ENCODE measurements around the gene KCNS3.

The KCNS3 gene

GRCh38 chr2:17879137-17879912, 858 bp downstream of the KCNS3 start:
- no peaks in the 10 kb centered on the region for H3K36me3 ChIP-seq (ENCODE audit: control insufficient read depth, low read length)
- H3K9me2 ChIP-seq (replicated peaks; ENCODE audit: control insufficient read depth, low read length), result no peaks in the 10 kb centered on the region
- TF ChIP-seq EZH2phosphoT487 (IDR thresholded peaks at IDR 0.05; ENCODE audit: borderline replicate concordance, low read length), result no peak
- no peak overlapping the region for H3K27ac ChIP-seq (ENCODE audit: low read depth, low read length)
- H3K4me2 ChIP-seq (ENCODE audit: low read length), result peak overlapping the region; percentile 66
- H3K4me1 ChIP-seq (ENCODE audit: control insufficient read depth, low read length), result peaks cover 13% of the 10 kb centered on the region
- H3K9me3 ChIP-seq (ENCODE audit: control insufficient read depth, insufficient read depth, low read length), result no peaks in the 10 kb centered on the region
- H3F3A ChIP-seq (ENCODE audit: control insufficient read depth, insufficient read depth), result no peaks in the 10 kb centered on the region
- no peaks in the 10 kb centered on the region for H4K20me1 ChIP-seq (ENCODE audit: control insufficient read depth, insufficient read depth, low read depth, low read length)
- H3K4me3 ChIP-seq (ENCODE audit: low read length), result peak overlapping the region; percentile 64
- H3K27me3 ChIP-seq (ENCODE audit: control insufficient read depth, low read length), result peaks cover 43% of the 10 kb centered on the region
- no peaks in the 10 kb centered on the region for H3K79me2 ChIP-seq (ENCODE audit: control insufficient read depth, low read length)

- no peaks in the 10 kb centered on the region for H3K9me3 ChIP-seq (ENCODE audit: control insufficient read depth, insufficient read depth, low read length)
- H3K4me1 ChIP-seq (ENCODE audit: control insufficient read depth, low read length), result peaks cover 13% of the 10 kb centered on the region
- H3K4me2 ChIP-seq (ENCODE audit: low read length), result peak overlapping the region; percentile 66; the same call in 1 of the 2 replicates
- H3K27ac ChIP-seq (ENCODE audit: low read depth, low read length), result no peak overlapping the region
- H3K4me3 ChIP-seq (ENCODE audit: low read length), result no peak overlapping the region
- H4K20me1 ChIP-seq (ENCODE audit: control insufficient read depth, insufficient read depth, low read depth, low read length), result no peaks in the 10 kb centered on the region
- H3K79me2 ChIP-seq (ENCODE audit: control insufficient read depth, low read length), result no peaks in the 10 kb centered on the region
- H3K27me3 ChIP-seq (ENCODE audit: control insufficient read depth, low read length), result peaks cover 43% of the 10 kb centered on the region
- H3K36me3 ChIP-seq (ENCODE audit: control insufficient read depth, low read length), result no peaks in the 10 kb centered on the region
- TF ChIP-seq, protein P1, sequence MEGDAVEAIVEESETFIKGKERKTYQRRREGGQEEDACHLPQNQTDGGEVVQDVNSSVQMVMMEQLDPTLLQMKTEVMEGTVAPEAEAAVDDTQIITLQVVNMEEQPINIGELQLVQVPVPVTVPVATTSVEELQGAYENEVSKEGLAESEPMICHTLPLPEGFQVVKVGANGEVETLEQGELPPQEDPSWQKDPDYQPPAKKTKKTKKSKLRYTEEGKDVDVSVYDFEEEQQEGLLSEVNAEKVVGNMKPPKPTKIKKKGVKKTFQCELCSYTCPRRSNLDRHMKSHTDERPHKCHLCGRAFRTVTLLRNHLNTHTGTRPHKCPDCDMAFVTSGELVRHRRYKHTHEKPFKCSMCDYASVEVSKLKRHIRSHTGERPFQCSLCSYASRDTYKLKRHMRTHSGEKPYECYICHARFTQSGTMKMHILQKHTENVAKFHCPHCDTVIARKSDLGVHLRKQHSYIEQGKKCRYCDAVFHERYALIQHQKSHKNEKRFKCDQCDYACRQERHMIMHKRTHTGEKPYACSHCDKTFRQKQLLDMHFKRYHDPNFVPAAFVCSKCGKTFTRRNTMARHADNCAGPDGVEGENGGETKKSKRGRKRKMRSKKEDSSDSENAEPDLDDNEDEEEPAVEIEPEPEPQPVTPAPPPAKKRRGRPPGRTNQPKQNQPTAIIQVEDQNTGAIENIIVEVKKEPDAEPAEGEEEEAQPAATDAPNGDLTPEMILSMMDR (IDR thresholded peaks at IDR 0.05; ENCODE audit: low read depth, low read length, poor library complexity, severe bottlenecking), result no peak
- TF ChIP-seq EZH2phosphoT487 (IDR thresholded peaks at IDR 0.05; ENCODE audit: borderline replicate concordance, low read length), result no peak
- H3F3A ChIP-seq (ENCODE audit: control insufficient read depth, insufficient read depth), result no peaks in the 10 kb centered on the region
- H3K9me2 ChIP-seq (replicated peaks; ENCODE audit: control insufficient read depth, low read length), result no peaks in the 10 kb centered on the region
These were observed 1.4 kb downstream of the KCNS3 start for GRCh38 chr2:17879913-17880274.

DNA sequence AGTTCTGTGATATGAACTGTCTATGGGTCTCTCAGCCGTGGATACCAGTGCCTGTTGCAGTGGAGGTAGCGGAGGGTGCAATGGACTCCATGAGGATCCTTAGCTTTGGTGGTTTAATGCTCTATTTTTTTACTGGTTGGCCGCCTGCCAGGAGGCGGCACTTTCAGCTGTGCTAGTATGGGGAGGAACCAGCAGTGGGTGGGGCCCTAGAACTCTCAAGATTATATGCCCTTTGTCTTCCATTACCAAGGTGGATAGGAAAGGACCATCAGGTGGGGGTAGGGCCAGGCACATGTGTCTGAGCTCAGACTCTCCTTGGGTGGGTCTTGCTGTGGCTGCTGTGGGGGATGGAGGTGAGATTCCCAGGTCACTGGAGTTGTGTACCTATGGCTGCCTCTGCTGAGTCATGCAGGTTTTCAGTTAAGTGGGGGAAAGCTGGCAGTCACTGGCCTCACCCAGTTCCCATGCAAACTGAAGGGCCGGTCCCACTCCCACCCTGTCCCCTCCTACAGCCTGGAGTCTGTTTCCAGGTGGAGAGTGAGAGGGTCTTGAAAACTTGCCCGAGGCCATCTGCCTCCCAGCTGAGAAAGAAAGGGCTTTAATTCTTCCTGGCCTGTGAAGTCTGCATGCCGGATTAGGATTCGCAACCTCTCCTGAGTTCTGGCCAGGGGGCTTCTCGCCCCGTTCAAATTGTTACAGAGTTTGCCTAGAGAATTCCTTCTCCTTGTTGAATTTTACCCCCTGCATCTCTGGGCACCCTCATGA, 14.5 kb downstream of the KCNS3 start:
- Histone ChIP-seq H3K9me3 (ENCODE audit: control insufficient read depth, insufficient read depth, low read length) (no peaks in the 10 kb centered on the region), H4K20me1 (ENCODE audit: control insufficient read depth, insufficient read depth, low read depth, low read length) (no peaks in the 10 kb centered on the region)

More for the DNA sequence above, 14.5 kb downstream of the KCNS3 start:
- Histone ChIP-seq H3K27me3 (ENCODE audit: control insufficient read depth, low read length) (no peaks in the 10 kb centered on the region; the same call in 1 of the 2 replicates), H3K36me3 (ENCODE audit: control insufficient read depth, low read length) (no peaks in the 10 kb centered on the region), H3F3A (ENCODE audit: control insufficient read depth, insufficient read depth) (no peaks in the 10 kb centered on the region), H3K27ac (ENCODE audit: low read depth, low read length) (no peak overlapping the region), H3K79me2 (ENCODE audit: control insufficient read depth, low read length) (no peaks in the 10 kb centered on the region), H3K4me2 (ENCODE audit: low read length) (no peak overlapping the region), H3K9me2 (replicated peaks; ENCODE audit: control insufficient read depth, low read length) (no peaks in the 10 kb centered on the region), H3K4me3 (ENCODE audit: low read length) (no peak overlapping the region), H3K4me1 (ENCODE audit: control insufficient read depth, low read length) (no peaks in the 10 kb centered on the region)
- TF ChIP-seq EZH2phosphoT487 (IDR thresholded peaks at IDR 0.05; ENCODE audit: borderline replicate concordance, low read length), result no peak
- TF ChIP-seq, protein P1 (IDR thresholded peaks at IDR 0.05; ENCODE audit: low read depth, low read length, poor library complexity, severe bottlenecking), result no peak

Data from DOHH2 (cell line).